HuH-7 (cell line): ENCODE results near the gene C2orf92.
"Not testable (repeated sequence)": the region's sequence is repeated elsewhere in the genome, so short reads cannot be mapped to it uniquely, and the experiment has no call there.

ENCODE experiments used
- DNase-seq: peaks from one replicate; pipeline ENCODE4 v3.0.0; 2011; ENCODE audit warnings: low spot score

C2orf92 gene

GRCh38 chr2:97660044-97660774 lies 9.3 kb upstream of the C2orf92 start:
- DNase-seq, result no peak

GRCh38 chr2:97660775-97661389 lies 8.6 kb upstream of the C2orf92 start:
- DNase-seq, result no peak

- DNase-seq, result no peak
These were observed 7.6 kb upstream of the C2orf92 start for GRCh38 chr2:97661927-97662326.

- no peak for DNase-seq
These were observed 7.1 kb upstream of the C2orf92 start for GRCh38 chr2:97662386-97662894.

- peak; percentile 84 for DNase-seq
These were observed 6.5 kb upstream of the C2orf92 start for GRCh38 chr2:97662895-97663625.

GRCh38 chr2:97663626-97663961 lies 5.9 kb upstream of the C2orf92 start:
- DNase-seq, result no peak

- peak; percentile 99 for DNase-seq
These were observed 5.4 kb upstream of the C2orf92 start, which contains the start of gene ACTR1B for GRCh38 chr2:97663962-97664635. ACTR1B (minus strand) TSS chr2:97664044; CDS start chr2:97663890, 154 bp downstream.

GRCh38 chr2:97664636-97664970 lies 4.9 kb upstream of the C2orf92 start:
- no peak for DNase-seq

- DNase-seq, result no peak
These were observed 958 bp downstream of the C2orf92 start for GRCh38 chr2:97670471-97670870.

- DNase-seq, result no peak
These were observed 2.0 kb downstream of the C2orf92 start for GRCh38 chr2:97671526-97671925.

- DNase-seq, result not testable (repeated sequence)
These were observed 3.2 kb downstream of the C2orf92 start for GRCh38 chr2:97672606-97673140.

GRCh38 chr2:97673182-97673914 lies 3.8 kb downstream of the C2orf92 start:
- no peak for DNase-seq

GRCh38 chr2:97673915-97674283 lies 4.4 kb downstream of the C2orf92 start:
- no peak for DNase-seq

GRCh38 chr2:97675430-97676113 lies 6.1 kb downstream of the C2orf92 start:
- DNase-seq, result no peak

- DNase-seq, result no peak
These were observed 7.1 kb downstream of the C2orf92 start for GRCh38 chr2:97676620-97677019.

- no peak for DNase-seq
These were observed 8.0 kb downstream of the C2orf92 start for GRCh38 chr2:97677480-97677879.

- no peak for DNase-seq
These were observed 8.8 kb downstream of the C2orf92 start for GRCh38 chr2:97678298-97678697.

GRCh38 chr2:97687235-97687634 lies 17.7 kb downstream of the C2orf92 start:
- DNase-seq, result not testable (repeated sequence)

GRCh38 chr2:97688062-97688827 lies 18.7 kb downstream of the C2orf92 start:
- DNase-seq, result no peak

- DNase-seq, result no peak
These were observed 21.7 kb downstream of the C2orf92 start for GRCh38 chr2:97691166-97691565.
